Measurements from ENCODE around the gene EIF2B2. TPM values are rescaled to one million over a fixed set of nuclear protein-coding genes. Genes with fewer than 3 reads are reported as not detected.
A peak's percentile ranks its signal among the peaks of the same experiment; 100 is the strongest.

EIF2B2 gene
- total RNA-seq, 1 donor from 2014 or later, result 38.4 TPM

GRCh38 chr14:75042035-75042434 lies 39.3 kb downstream of the EIF2B2 start:
- TF ChIP-seq CTCF (IDR thresholded peaks at IDR 0.05), result no peak
- DNase-seq (ENCODE audit: low spot score), result no peak
- Mint-ChIP-seq H3K27ac (ENCODE audit: unreplicated experiment) (peak overlapping the region; percentile 8), H3K4me3 (ENCODE audit: unreplicated experiment) (no peak overlapping the region), H3K9me3 (ENCODE audit: low read depth) (no peaks in the 10 kb centered on the region), H3K36me3 (ENCODE audit: low read depth) (peaks cover 6% of the 10 kb centered on the region), H3K4me1 (ENCODE audit: low read depth) (peaks cover 24% of the 10 kb centered on the region), H3K27me3 (ENCODE audit: low read depth) (no peaks in the 10 kb centered on the region)

DNA sequence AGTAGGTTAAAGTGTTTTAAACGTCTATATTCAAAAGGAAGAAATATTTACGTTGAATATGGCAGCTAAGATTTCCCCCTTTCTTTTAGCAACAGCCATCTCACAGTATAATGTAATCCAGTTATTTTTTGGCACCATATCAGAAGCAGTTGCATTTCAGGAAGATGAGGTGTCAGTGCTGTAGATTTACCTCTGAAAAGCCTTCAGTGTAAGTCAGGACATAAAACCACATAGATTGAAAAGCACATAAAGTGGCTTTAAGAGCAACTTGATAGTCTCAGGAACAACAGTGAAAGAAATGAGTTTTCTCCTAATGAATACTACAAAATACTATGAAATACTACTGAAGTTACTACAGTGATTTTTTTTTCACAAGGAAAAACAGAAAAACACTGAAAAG lies 41.6 kb downstream of the EIF2B2 start:
- Mint-ChIP-seq H3K27me3 (ENCODE audit: low read depth) (no peaks in the 10 kb centered on the region), H3K4me3 (ENCODE audit: unreplicated experiment) (no peak overlapping the region), H3K36me3 (ENCODE audit: low read depth) (peaks cover 2% of the 10 kb centered on the region), H3K4me1 (ENCODE audit: low read depth) (peaks cover 24% of the 10 kb centered on the region), H3K27ac (ENCODE audit: unreplicated experiment) (no peak overlapping the region), H3K9me3 (ENCODE audit: low read depth) (no peaks in the 10 kb centered on the region)
- TF ChIP-seq CTCF (IDR thresholded peaks at IDR 0.05), result no peak
- DNase-seq (ENCODE audit: low spot score), result no peak

DNA sequence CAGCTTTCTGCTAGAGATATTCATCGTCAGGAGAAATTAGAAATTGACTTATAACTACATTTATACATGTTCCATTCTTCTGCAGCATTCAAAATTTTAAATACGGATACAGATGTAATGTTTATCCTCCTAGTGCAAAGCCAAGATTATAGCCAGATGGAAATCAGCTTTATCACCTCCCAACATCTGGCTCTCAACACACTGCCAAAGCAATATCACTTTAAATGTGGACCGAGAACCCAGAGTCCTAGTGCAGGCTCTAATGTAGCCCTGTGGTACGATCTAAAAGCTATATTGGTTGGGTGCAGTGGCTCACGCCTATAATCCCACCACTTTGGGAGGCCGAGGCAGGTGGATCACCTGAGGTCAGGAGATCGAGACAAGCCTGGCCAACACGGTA lies 42.0 kb downstream of the EIF2B2 start:
- Mint-ChIP-seq H3K36me3 (ENCODE audit: low read depth) (peaks cover 2% of the 10 kb centered on the region), H3K9me3 (ENCODE audit: low read depth) (no peaks in the 10 kb centered on the region), H3K4me1 (ENCODE audit: low read depth) (peaks cover 25% of the 10 kb centered on the region), H3K4me3 (ENCODE audit: unreplicated experiment) (no peak overlapping the region), H3K27ac (ENCODE audit: unreplicated experiment) (no peak overlapping the region), H3K27me3 (ENCODE audit: low read depth) (no peaks in the 10 kb centered on the region)
- TF ChIP-seq CTCF (IDR thresholded peaks at IDR 0.05), result no peak
- DNase-seq (ENCODE audit: low spot score), result no peak

- no peak overlapping the region for H3K27ac Mint-ChIP-seq (ENCODE audit: unreplicated experiment)
- no peaks in the 10 kb centered on the region for H3K36me3 Mint-ChIP-seq (ENCODE audit: low read depth)
- DNase-seq (ENCODE audit: low spot score), result no peak
- no peak for TF ChIP-seq CTCF (IDR thresholded peaks at IDR 0.05)
- H3K4me1 Mint-ChIP-seq (ENCODE audit: low read depth), result peaks cover 37% of the 10 kb centered on the region
- H3K27me3 Mint-ChIP-seq (ENCODE audit: low read depth), result no peaks in the 10 kb centered on the region
- no peak overlapping the region for H3K4me3 Mint-ChIP-seq (ENCODE audit: unreplicated experiment)
- H3K9me3 Mint-ChIP-seq (ENCODE audit: low read depth), result no peaks in the 10 kb centered on the region
Measured at GRCh38 chr14:75046275-75046674, 43.6 kb downstream of the EIF2B2 start.

DNA sequence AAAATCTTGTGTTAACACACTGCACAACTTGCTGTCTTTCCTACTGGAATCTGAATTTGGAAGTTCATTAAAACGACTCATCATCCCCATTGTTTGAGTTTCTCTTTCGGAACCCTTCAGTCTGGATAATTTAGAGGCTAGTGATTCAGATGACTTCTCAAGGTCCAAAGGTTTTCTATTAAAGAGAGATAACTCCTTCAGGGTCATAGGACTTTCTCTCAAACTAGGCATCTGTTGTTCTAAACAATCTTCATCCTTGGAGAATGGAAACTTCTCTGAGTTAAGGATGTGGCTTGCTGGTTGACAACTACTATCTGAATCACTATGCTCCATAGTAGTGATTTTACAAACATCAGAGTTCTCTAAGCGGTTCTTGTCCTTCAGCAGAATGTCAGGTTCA lies 44.2 kb downstream of the EIF2B2 start:
- Mint-ChIP-seq H3K4me3 (ENCODE audit: unreplicated experiment) (no peak overlapping the region), H3K4me1 (ENCODE audit: low read depth) (peaks cover 39% of the 10 kb centered on the region), H3K9me3 (ENCODE audit: low read depth) (no peaks in the 10 kb centered on the region), H3K36me3 (ENCODE audit: low read depth) (no peaks in the 10 kb centered on the region), H3K27ac (ENCODE audit: unreplicated experiment) (no peak overlapping the region), H3K27me3 (ENCODE audit: low read depth) (no peaks in the 10 kb centered on the region)
- no peak for DNase-seq (ENCODE audit: low spot score)
- TF ChIP-seq CTCF (IDR thresholded peaks at IDR 0.05), result no peak
